WTC11 (cell line): ENCODE data around the gene CENPU. TPM values are rescaled to one million over a fixed set of nuclear protein-coding genes. Genes with fewer than 3 reads are reported as not detected.

Experiments
- ATAC-seq: fragments of 200-7000 bp; cut with Tn5 transposase; 2 replicates; pipeline ENCODE4 v1.10.0; 2021; ENCODE audit warnings: mild to moderate bottlenecking, moderate library complexity
- CTCF ChIA-PET: fragments of 300-600 bp; sonication (Branson Sonifier 250); formaldehyde crosslinking; loops from one replicate; lab custom pipeline; 2021; ENCODE audit warnings: antibody characterized with exemption; lab: Charles Lee
- POLR2A ChIA-PET: fragments of 350-600 bp; sonication (Branson Sonifier 250); formaldehyde crosslinking; loops from one replicate; lab custom pipeline; 2021; ENCODE audit warnings: antibody characterized with exemption; lab: Charles Lee
- DNase-seq: peaks from one replicate; pipeline ENCODE4 v3.0.0; 2021; ENCODE audit warnings: low spot score
- H3K27ac Mint-ChIP-seq: 2 replicates; pipeline ENCODE4 v1.8.0; 2021; ENCODE audit warnings: mixed read lengths
- H3K27me3 Mint-ChIP-seq: 2 replicates; pipeline ENCODE4 v1.8.0; 2021; ENCODE audit warnings: low read depth, mild to moderate bottlenecking, moderate library complexity, mixed read lengths
- H3K36me3 Mint-ChIP-seq: 2 replicates; pipeline ENCODE4 v1.8.0; 2021; ENCODE audit warnings: mixed read lengths
- H3K4me1 Mint-ChIP-seq: 2 replicates; pipeline ENCODE4 v1.8.0; 2022; ENCODE audit warnings: mixed read lengths
- H3K4me3 Mint-ChIP-seq: 2 replicates; pipeline ENCODE4 v1.8.0; 2021; ENCODE audit warnings: mild to moderate bottlenecking, moderate library complexity, mixed read lengths
- H3K9me3 Mint-ChIP-seq: 2 replicates; pipeline ENCODE4 v1.8.0; 2021; ENCODE audit warnings: mixed read lengths
- AR ChIP-seq: fragments of 250-450 bp; sonication (Bioruptor Pico); IDR thresholded peaks from 2 replicates; pipeline ENCODE4 v1.9.0; 2021; ENCODE audit warnings: mild to moderate bottlenecking
- ARID4B ChIP-seq: sonication (generic); formaldehyde crosslinking; IDR thresholded peaks from 2 replicates; pipeline ENCODE4 v1.8.0; 2023; ENCODE audit warnings: missing genetic modification reagents, mild to moderate bottlenecking, borderline replicate concordance
- ATF6 ChIP-seq: sonication (generic); formaldehyde crosslinking; IDR thresholded peaks from 2 replicates; pipeline ENCODE4 v1.8.1; 2023; ENCODE audit warnings: mild to moderate bottlenecking, missing genetic modification reagents
- CREB1 ChIP-seq: sonication (generic); formaldehyde crosslinking; IDR thresholded peaks from 2 replicates; pipeline ENCODE4 v1.8.0; 2023; ENCODE audit warnings: mild to moderate bottlenecking, missing genetic modification reagents
- E2F5 ChIP-seq: sonication (generic); formaldehyde crosslinking; IDR thresholded peaks from 2 replicates; pipeline ENCODE4 v1.8.1; 2022; ENCODE audit warnings: mild to moderate bottlenecking, moderate library complexity, missing genetic modification reagents
- ELF4 ChIP-seq: sonication (generic); formaldehyde crosslinking; IDR thresholded peaks from 2 replicates; pipeline ENCODE4 v1.8.1; 2022; ENCODE audit warnings: low read depth, mild to moderate bottlenecking, moderate library complexity, missing genetic modification reagents
- FOXJ3 ChIP-seq: sonication (generic); formaldehyde crosslinking; IDR thresholded peaks from 2 replicates; pipeline ENCODE4 v1.9.0; 2021; ENCODE audit warnings: missing genetic modification reagents, mild to moderate bottlenecking, borderline replicate concordance
- IRF2 ChIP-seq: sonication (generic); formaldehyde crosslinking; IDR thresholded peaks from 2 replicates; pipeline ENCODE4 v1.8.0; 2022; ENCODE audit warnings: low read depth, missing genetic modification reagents, borderline replicate concordance
- JUN ChIP-seq: sonication (generic); formaldehyde crosslinking; IDR thresholded peaks from 2 replicates; pipeline ENCODE4 v1.8.0; 2023; ENCODE audit warnings: mild to moderate bottlenecking, missing genetic modification reagents
- MAX ChIP-seq: sonication (generic); formaldehyde crosslinking; IDR thresholded peaks from 2 replicates; pipeline ENCODE4 v1.8.0; 2022; ENCODE audit warnings: mild to moderate bottlenecking, missing genetic modification reagents
- NFYB ChIP-seq: sonication (generic); formaldehyde crosslinking; conservative IDR thresholded peaks from 2 replicates; pipeline ENCODE4 v1.8.0; 2022; ENCODE audit warnings: low read depth, missing genetic modification reagents
- NR2C2 ChIP-seq: sonication (generic); formaldehyde crosslinking; IDR thresholded peaks from 2 replicates; pipeline ENCODE4 v1.8.0; 2022; ENCODE audit warnings: mild to moderate bottlenecking, missing genetic modification reagents
- OVOL2 ChIP-seq: fragments of 250-450 bp; sonication (Bioruptor Pico); IDR thresholded peaks from 2 replicates; pipeline ENCODE4 v1.9.0; 2021; ENCODE audit warnings: mild to moderate bottlenecking, borderline replicate concordance
- TCF7 ChIP-seq: sonication (generic); formaldehyde crosslinking; IDR thresholded peaks from 2 replicates; pipeline ENCODE4 v1.8.0; 2022; ENCODE audit warnings: mild to moderate bottlenecking, low read depth, missing genetic modification reagents, moderate library complexity
- ZNF317 ChIP-seq: sonication (generic); formaldehyde crosslinking; IDR thresholded peaks from 2 replicates; pipeline ENCODE4 v1.8.1; 2023; ENCODE audit warnings: low read depth, mild to moderate bottlenecking, moderate library complexity, missing genetic modification reagents, borderline replicate concordance
- total RNA-seq: library from RNA; stranded (reverse); gene quantifications from 3 replicates; pipeline ENCODE4 v1.2.3, GENCODE V29; 2021

The CENPU gene
- total RNA-seq, 1 experiment from 2014 or later: 60.5 TPM

GRCh38 chr4:184651899-184652298 is 82.0 kb downstream of the CENPU start:
- Mint-ChIP-seq H3K36me3 (no peaks in the 10 kb centered on the region), H3K4me3 (no peak overlapping the region), H3K27ac (peak overlapping the region; percentile 60), H3K4me1 (peaks cover 44% of the 10 kb centered on the region), H3K9me3 (no peaks in the 10 kb centered on the region), H3K27me3 (no peaks in the 10 kb centered on the region)
- DNase-seq (no peak), ATAC-seq (no peak)
- ChIA-PET POLR2A (no interaction called here), CTCF (no interaction called here)
- no peak for TF ChIP-seq FOXJ3 (CRISPR knock-in tag)
- no peak for TF ChIP-seq MAX (CRISPR knock-in tag)
- TF ChIP-seq IRF2 (CRISPR knock-in tag): no peak
- no peak for TF ChIP-seq CREB1
- no peak for TF ChIP-seq NFYB
- TF ChIP-seq TCF7 (CRISPR knock-in tag): no peak
- TF ChIP-seq JUN: no peak
- no peak for TF ChIP-seq NR2C2
- TF ChIP-seq ELF4 (CRISPR knock-in tag): no peak
- no peak for TF ChIP-seq ARID4B (CRISPR knock-in tag)
- TF ChIP-seq ATF6 (CRISPR knock-in tag): no peak
- TF ChIP-seq E2F5: no peak
- TF ChIP-seq OVOL2 (CRISPR knock-in tag): no peak

- H3K4me1 Mint-ChIP-seq: peaks cover 59% of the 10 kb centered on the region
- DNase-seq: no peak
These were observed 83.7 kb downstream of the CENPU start for GRCh38 chr4:184649971-184650855.

More at GRCh38 chr4:184649971-184650855, 83.7 kb downstream of the CENPU start:
- no peaks in the 10 kb centered on the region; the same call in 1 of the 2 replicates for H3K36me3 Mint-ChIP-seq
- H3K4me3 Mint-ChIP-seq: peak overlapping the region; percentile 77
- H3K27me3 Mint-ChIP-seq: no peaks in the 10 kb centered on the region
- no peak for TF ChIP-seq ZNF317 (CRISPR knock-in tag)
- 0 out of 2 replicates have a peak, but pooled peaks have one; percentile 14 for TF ChIP-seq AR (CRISPR knock-in tag)
- TF ChIP-seq, all 79 proteins: peak for 1
- POLR2A ChIA-PET: interaction anchor here (0.6 to 2.8 kb wide), 6 partner anchors 23 to 354 kb away, joined by 3 to 11 read pairs (median 4); partner anchors contain the start of gene CENPU
- CTCF ChIA-PET: interaction anchor here (0.6 to 2.2 kb wide), 18 partner anchors 9 to 1388 kb away, joined by 3 to 12 read pairs (median 4); partner anchors contain the start of genes CENPU and IRF2
- Mint-ChIP-seq H3K27ac (peak overlapping the region; percentile 96), H3K9me3 (no peaks in the 10 kb centered on the region)
- ATAC-seq: peak; percentile 6
